ENCODE data around the gene CALR3. TPM values are rescaled to one million over a fixed set of nuclear protein-coding genes. Genes with fewer than 3 reads are reported as not detected.

Gene CALR3
- total RNA-seq, 2 experiments from 2014 or later = not detected

Other genes with a start within 250 kb of the CALR3 start
- 100 to 1,000 TPM; 253 to 255 TPM for gene KLF2, start 171.3 kb downstream of the CALR3 start, total RNA-seq
- 10 to 100 TPM; 33.3 to 39.1 TPM for gene EPS15L1, start 24.2 kb downstream of the CALR3 start, total RNA-seq
- gene C19orf44, start 227 bp upstream of the CALR3 start, total RNA-seq = 1 to 10 TPM; 3.1 to 3.9 TPM
- 10 to 100 TPM; 57.9 to 62.2 TPM for gene CHERP, start 46.3 kb upstream of the CALR3 start, total RNA-seq
- gene SLC35E1, start 76.2 kb upstream of the CALR3 start, total RNA-seq = 10 to 100 TPM; 40.6 to 43.1 TPM
- 10 to 100 TPM; 14.6 to 15.6 TPM for gene MED26, start 132.0 kb upstream of the CALR3 start, total RNA-seq
- 10 to 100 TPM; 58.4 to 59.6 TPM for gene SMIM7, start 164.0 kb upstream of the CALR3 start, total RNA-seq
- gene TMEM38A, start 165.0 kb upstream of the CALR3 start, total RNA-seq = 1 to 10 TPM; 1.1 to 1.7 TPM
- not detected for gene NWD1, start 223.7 kb upstream of the CALR3 start, total RNA-seq